Measurements from ENCODE around the gene SAP30L.

SAP30L gene

GRCh38 chr5:154418344-154418820, 27.4 kb upstream of the SAP30L start:
- DNase-seq, result no peak

GRCh38 chr5:154419236-154419635, 26.6 kb upstream of the SAP30L start:
- DNase-seq, result no peak

GRCh38 chr5:154421868-154422267, 23.9 kb upstream of the SAP30L start:
- DNase-seq, result no peak

DNA sequence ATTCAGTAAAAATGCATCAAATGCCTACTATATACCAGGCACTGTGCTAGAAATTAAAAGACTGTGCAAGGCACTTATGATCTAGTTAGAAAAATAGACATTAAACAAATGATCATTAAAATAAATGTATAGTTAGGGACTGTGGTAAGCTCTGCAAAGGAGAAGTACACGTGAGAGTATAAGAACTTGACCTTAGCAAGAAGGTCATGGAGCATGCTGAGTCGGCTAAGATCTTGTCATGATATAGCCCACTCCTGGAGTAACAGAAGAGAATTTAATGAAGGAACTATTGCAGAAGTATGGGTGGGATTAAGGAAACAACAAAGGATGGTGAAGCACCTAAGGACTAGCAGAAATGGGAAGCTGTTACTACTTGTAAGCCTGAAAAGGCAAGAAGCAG, 23.5 kb upstream of the SAP30L start:
- no peak for DNase-seq

- no peak for DNase-seq
Measured at GRCh38 chr5:154428208-154428607, 17.6 kb upstream of the SAP30L start.

- DNase-seq, result no peak
Measured at GRCh38 chr5:154429341-154429740, 16.5 kb upstream of the SAP30L start.

- DNase-seq, result no peak
Measured at GRCh38 chr5:154430466-154430865, 15.3 kb upstream of the SAP30L start.

DNA sequence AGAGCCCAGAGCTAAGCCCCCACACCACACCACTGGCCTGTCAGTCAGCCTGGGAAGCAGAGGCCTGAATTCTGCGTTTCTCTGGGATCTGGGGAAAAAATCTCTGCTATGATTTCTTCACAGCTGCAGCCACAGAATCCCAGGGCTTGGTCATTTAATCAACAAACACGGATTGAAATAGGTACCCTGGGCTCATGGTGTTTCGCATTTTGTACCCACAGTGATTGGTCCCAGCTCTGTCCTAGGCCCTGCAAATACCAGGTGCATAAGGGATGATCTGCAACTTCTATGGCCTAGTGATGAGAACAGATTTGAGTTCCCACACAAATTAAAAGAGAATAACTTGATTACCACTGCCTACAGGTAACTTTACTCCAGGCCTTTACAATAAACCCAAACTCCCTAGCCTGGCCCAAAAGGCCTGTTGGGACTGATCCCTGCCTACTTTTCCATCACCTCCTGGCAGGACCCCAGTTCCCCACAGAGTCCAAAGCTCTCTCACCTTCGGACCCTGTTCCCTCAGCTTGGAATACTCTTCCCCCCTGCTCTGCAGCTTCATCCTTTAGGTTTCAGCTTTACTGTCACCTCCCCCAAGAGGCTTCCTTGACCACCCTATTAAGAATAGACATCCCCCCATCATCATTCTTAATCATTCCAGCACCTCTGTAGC, 14.7 kb upstream of the SAP30L start:
- no peak for DNase-seq

DNA sequence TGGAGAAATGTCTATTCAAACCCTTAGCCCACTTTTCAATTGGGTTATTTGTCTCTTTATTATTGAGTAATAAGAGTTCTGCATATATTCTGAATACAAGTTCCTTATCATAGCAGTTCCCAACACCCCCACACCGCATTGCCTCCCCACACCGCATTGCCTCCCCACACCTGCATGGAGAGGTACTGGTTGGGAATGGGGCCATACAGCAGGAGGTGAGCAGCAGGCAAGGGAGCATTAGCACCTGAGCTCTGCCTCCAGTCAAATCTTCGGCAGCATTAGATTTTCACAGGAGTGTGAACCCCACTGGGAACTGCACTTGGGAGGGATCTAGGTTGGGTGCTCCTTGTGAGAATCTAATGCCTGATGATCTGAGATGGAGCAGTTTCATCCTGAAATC, 10.6 kb upstream of the SAP30L start:
- DNase-seq, result no peak

GRCh38 chr5:154437281-154437965, 8.4 kb upstream of the SAP30L start:
- DNase-seq, result no peak

DNA sequence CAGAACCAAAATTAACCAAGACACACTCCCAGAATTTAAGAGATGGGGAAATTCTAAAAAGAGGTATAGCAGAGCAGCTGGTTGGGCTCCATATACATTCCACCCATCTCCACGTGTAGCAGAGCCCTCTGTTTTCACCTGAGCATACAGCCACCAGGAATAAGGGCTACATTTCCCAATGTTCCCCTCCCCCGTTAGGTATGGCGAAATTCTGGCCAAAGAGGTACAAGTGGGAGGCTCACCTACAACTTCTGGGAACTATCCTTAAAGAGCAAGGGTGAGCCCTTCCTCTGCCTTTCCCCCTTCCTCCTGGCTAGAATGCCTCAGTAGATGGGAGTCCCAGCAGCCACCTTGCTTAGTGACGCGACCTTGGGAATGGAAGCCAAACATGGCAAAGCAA, 5.3 kb upstream of the SAP30L start:
- DNase-seq, result no peak

DNA sequence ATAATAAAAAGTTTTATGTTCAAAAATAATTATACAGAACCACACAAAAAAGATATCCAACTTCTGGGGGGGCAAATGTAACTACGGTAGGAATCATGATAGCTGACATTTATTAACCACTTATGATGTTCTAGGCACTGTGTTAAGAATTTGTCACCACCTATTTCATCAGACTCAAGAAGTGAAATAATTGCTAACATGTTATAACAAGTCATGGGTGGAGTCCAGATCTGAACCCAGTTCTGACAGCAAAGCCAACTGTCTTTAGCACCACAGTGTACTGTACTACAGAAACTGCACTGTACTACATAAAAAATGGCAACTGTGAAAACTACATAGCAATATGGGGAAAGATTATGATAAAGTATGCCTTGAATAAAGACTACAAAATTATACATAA, 3.0 kb upstream of the SAP30L start:
- no peak for DNase-seq

DNA sequence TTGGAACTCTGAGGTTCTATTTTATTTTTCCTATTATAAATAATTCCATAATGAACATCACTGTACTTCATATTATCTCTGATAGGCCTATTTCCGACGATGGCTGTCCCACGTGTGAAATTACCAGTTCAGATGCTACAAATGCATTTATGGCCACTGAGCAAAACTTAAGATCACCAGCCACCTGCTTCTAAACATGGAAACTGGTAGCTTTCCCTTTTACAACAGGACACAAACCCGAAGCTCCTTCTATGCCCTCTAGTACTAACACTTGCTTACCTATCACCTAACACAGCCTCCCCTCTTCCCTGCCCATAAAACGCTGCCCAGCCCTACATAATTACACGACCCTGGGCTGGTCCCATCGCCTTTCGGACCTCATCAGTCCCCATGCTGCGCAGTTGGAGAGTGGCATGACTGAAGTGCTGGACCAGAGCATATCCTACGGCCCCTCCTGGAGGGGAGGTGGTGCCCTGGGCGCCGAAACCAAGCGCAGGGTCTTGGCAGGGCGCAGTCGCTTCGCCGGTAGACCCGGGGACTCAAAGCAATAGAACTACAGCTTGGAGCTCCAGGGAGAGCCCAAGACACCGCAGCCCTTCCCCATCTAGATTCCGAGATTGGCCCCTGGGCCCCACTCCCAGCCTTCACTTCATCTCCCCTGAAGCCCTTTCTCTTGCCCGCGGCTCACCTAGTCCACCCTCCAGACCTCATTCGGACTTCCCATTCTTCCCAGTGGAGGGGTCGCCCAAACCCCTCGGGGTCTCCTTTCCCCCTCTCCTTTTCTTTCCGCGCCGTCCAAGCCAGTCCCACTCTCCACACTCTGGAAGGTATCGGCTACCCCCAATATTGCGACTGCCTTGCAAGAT, 1.0 kb upstream of the SAP30L start:
- DNase-seq, result peak; percentile 54

- DNase-seq, result peak; percentile 84
Measured at GRCh38 chr5:154446195-154447088, 645 bp downstream of the SAP30L start.

GRCh38 chr5:154447089-154447725, 1.4 kb downstream of the SAP30L start:
- no peak for DNase-seq

GRCh38 chr5:154449786-154450185, 4.0 kb downstream of the SAP30L start:
- no peak for DNase-seq

DNA sequence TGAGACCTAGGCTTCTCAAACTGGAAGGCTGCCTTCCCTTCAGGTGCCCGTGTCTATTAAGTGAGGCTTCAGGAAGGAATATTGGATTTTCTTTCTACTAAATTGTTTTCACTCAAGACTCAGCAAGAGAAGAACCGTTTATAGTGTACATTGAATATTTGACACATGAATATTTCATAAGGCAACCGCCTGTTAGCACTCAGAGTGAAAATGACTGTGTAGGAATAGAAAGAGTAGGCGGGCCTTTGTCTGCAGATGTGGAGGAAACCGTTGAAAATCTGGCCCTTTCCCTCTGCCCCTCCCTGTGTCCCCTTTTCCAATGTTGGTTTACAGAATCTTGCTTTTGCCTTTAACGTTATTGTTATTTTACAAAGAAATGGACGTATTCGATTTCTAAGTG, 6.2 kb downstream of the SAP30L start:
- DNase-seq, result no peak

- DNase-seq, result no peak
Measured at GRCh38 chr5:154455585-154455984, 9.8 kb downstream of the SAP30L start.

DNA sequence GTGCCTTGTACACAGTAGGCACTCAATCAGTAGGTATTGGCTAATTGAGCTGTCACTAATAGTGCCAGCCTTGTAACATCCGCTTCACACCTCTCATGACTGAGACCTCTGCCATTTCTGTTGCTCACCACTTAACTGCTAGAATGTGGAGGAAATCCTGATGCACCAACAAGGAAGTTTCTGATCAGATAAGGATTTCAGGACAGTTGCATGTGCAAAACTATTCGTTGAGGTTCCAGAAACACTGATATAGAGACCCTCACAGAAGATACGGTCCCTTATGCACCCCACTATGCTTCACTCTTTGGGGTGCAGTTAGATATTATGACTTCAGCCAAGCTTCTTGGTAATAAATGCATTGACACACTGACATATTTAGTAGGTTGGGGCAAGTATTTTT, 10.7 kb downstream of the SAP30L start:
- DNase-seq, result no peak

- no peak for DNase-seq
Measured at GRCh38 chr5:154459015-154459414, 13.2 kb downstream of the SAP30L start.

DNA sequence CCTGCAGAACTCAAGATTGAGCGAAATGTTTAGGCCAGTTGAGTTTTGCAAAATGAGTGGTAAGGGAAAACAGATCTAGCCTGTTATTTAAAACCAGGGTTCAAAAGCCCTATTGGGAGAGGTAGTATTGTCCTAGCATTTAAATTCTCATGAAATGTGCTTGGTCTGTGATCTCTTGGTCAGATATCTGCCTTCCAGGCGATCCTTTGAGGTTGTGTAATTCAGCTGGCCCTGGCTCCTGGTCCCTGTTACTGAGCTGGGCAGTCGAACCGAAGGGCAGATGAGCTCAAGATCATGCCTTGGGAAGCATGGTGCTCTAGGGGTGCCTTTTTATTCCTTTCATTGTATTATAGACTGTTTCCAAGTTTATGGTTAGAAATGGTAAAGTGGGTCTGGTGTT, 14.4 kb downstream of the SAP30L start:
- no peak for DNase-seq

DNA sequence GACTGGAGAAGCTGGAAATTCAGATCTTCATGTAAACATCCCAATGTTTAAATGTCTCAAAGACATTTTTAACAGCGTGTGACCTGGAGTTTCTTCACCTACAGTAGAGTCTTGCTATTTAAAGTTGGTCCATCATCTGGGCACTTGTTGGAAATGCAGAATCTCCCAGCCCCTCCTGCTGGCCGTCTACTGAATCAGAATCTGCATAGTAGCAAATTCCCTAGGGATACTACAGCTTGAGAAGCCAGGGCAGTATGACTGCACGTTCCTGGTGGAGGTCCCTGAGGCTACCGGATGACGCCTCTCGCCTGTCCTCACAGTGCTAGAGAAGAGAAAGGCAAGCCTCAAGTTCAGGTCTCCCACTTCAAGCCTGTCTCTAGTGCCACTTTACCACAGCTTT, 15.7 kb downstream of the SAP30L start:
- DNase-seq, result no peak

All from right kidney (tissue), 1 donor.